Transverse colon (tissue), 4 donors: Measurements from ENCODE around the gene ARL8B. TPM values are rescaled to one million over a fixed set of nuclear protein-coding genes. Genes with fewer than 3 reads are reported as not detected.
"Not testable (repeated sequence)": the region's sequence is repeated elsewhere in the genome, so short reads cannot be mapped to it uniquely, and the experiment has no call there.

Experiments used
- DNase-seq: peaks from one replicate; pipeline ENCODE4 v3.0.0-alpha.2; 2019
- H3K27ac ChIP-seq, 4 donors: fragments of 200-600 bp; sonication (generic); 2 replicates each; pipeline ENCODE4 v1.5.1; 2016 to 2018; ENCODE audit warnings: inconsistent platforms in 4 of 4
- H3K27me3 ChIP-seq: fragments of 200-600 bp; sonication (generic); 2 replicates; pipeline ENCODE4 v1.5.1; 2017; ENCODE audit warnings: inconsistent platforms
- H3K36me3 ChIP-seq, 4 donors: fragments of 200-600 bp; sonication (generic); 2 replicates each; pipeline ENCODE4 v1.5.1; 2017 to 2019; ENCODE audit warnings: inconsistent platforms in 4 of 4
- H3K4me1 ChIP-seq, 4 donors: fragments of 200-600 bp; sonication (generic); 2 replicates each; pipeline ENCODE4 v1.5.1; 2017 to 2020; ENCODE audit warnings: inconsistent platforms in 4 of 4
- H3K4me3 ChIP-seq, 4 donors: fragments of 200-600 bp; sonication (generic); 1 replicate in 1 of 4; 2 replicates in 3 of 4; pipeline versions ENCODE4 v1.5.1 to v1.6.1; 2017 to 2019; ENCODE audit warnings: inconsistent platforms in 4 of 4
- H3K9me3 ChIP-seq, 2 donors: fragments of 200-600 bp; sonication (generic); 2 replicates each; pipeline ENCODE4 v1.5.1; 2017 to 2019; ENCODE audit warnings: inconsistent platforms in 2 of 2
- EP300 ChIP-seq: sonication (generic); formaldehyde crosslinking; IDR thresholded peaks from one replicate; pipeline ENCODE4 v1.6.1; 2017; ENCODE audit warnings: antibody characterized with exemption, low read depth
- POLR2A ChIP-seq: fragments of 450-650 bp; IDR thresholded peaks from one replicate; pipeline ENCODE4 v1.6.1; 2016; ENCODE audit warnings: antibody characterized with exemption, mild to moderate bottlenecking, moderate library complexity
- POLR2AphosphoS5 ChIP-seq, 3 donors: sonication (generic); formaldehyde crosslinking; IDR thresholded peaks; one replicate each; pipeline ENCODE4 v1.6.1; 2016; ENCODE audit warnings: antibody characterized with exemption in 3 of 3
- WGBS, 2 donors: methylation state at CpG; one replicate each; pipeline ENCODE4 v1.1.5; 2018; ENCODE audit warnings: low coverage in 1 of 2; 5-methylcytosine and 5-hydroxymethylcytosine counted together
- in situ Hi-C, 4 donors: fragments of 200-750 bp; cut with MboI; loops; one replicate each; pipeline versions ENCODE4 v1.15.0 to v1.15.1; 2017; ENCODE audit warnings: low sequenced_read_pairs in 3 of 4, low pct_ligation_motif_present in 1 of 4, low pct_unique_long_range_greater_than_20kb in 1 of 4
- intact Hi-C: fragments of 100-400 bp; cut with DNase I; formaldehyde crosslinking; loops from one replicate; pipeline ENCODE4 v1.15.1; 2023; ENCODE audit warnings: low total_unique reads
- total RNA-seq, 4 donors: library from RNA; depleted of rRNA; stranded (reverse); fragments of >200 nt; gene quantifications; one replicate each; pipeline ENCODE4 v1.1.0, GENCODE V29; 2016
- TF ChIP-seq, protein P1 (sequence below), 5 experiments: fragments of 200-600 bp in 3 of 5; fragments of 450-650 bp in 2 of 5; sonication (generic) in 3 of 5; IDR thresholded peaks; 1 replicate in 2 of 5; 2 replicates in 3 of 5; pipeline ENCODE4 v1.5.1; 2016 to 2017; ENCODE audit warnings: antibody characterized with exemption in 5 of 5, inconsistent platforms in 3 of 5, mild to moderate bottlenecking in 2 of 5, moderate library complexity in 1 of 5

ARL8B gene
- total RNA-seq, 4 donors from 2014 or later: 13.1 to 47.2 (median 31.9) TPM

DNA sequence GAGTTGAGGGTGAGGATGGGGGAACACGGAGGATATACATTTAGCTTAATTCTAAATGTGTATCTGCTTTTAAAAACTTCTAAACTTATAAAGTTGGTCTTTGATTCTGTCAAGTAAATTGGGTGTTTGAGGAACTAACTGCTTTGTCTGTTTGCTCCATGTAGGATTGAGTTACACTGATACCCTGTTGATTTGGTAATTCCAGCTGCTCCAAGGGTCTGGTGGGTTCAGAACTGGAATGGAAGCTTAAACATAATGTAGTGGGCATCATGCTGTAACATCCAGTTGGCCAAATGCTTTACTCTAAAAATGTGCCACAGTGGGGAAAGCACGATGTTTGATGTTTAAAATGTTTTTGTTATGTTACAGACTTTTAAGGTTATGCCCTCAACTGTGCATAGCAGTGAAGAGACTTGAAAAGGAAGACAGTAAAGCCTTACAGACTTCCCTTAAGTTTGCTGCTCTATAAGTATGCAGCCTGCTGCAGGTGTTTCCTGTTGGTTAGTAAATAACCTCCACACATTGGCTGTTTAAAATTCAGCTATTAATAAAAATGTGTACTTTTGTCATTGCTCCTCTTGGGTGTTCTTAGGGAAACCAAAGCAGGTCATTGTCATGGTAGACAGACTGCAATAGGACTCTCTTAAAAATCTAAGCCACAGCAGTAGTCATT is 59.5 kb downstream of the ARL8B start:
- 79 to 83% methylated on average over 1 to 2 of the region's 2 CpGs for WGBS, 2 donors
- DNase-seq: no peak
- TF ChIP-seq, protein P1, sequence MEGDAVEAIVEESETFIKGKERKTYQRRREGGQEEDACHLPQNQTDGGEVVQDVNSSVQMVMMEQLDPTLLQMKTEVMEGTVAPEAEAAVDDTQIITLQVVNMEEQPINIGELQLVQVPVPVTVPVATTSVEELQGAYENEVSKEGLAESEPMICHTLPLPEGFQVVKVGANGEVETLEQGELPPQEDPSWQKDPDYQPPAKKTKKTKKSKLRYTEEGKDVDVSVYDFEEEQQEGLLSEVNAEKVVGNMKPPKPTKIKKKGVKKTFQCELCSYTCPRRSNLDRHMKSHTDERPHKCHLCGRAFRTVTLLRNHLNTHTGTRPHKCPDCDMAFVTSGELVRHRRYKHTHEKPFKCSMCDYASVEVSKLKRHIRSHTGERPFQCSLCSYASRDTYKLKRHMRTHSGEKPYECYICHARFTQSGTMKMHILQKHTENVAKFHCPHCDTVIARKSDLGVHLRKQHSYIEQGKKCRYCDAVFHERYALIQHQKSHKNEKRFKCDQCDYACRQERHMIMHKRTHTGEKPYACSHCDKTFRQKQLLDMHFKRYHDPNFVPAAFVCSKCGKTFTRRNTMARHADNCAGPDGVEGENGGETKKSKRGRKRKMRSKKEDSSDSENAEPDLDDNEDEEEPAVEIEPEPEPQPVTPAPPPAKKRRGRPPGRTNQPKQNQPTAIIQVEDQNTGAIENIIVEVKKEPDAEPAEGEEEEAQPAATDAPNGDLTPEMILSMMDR (IDR thresholded peaks at IDR 0.05): no peak
- TF ChIP-seq POLR2A: no peak
- TF ChIP-seq POLR2AphosphoS5 (IDR thresholded peaks at IDR 0.05): no peak
- no peak for TF ChIP-seq EP300
- Histone ChIP-seq H3K27me3 (no peaks in the 10 kb centered on the region), H3K36me3 (peaks cover 0 to 8% (median 2%) of the 10 kb centered on the region in 4 donors), H3K9me3 (no peaks in the 10 kb centered on the region), H3K4me1 (peaks cover 0 to 16% (median 2%) of the 10 kb centered on the region in 4 donors), H3K27ac (peak overlapping the region in 1 of 4 donors; percentile 8), H3K4me3 (no peak overlapping the region)
- in situ Hi-C loops (no loop called here), intact Hi-C loops (no loop called here)

DNA sequence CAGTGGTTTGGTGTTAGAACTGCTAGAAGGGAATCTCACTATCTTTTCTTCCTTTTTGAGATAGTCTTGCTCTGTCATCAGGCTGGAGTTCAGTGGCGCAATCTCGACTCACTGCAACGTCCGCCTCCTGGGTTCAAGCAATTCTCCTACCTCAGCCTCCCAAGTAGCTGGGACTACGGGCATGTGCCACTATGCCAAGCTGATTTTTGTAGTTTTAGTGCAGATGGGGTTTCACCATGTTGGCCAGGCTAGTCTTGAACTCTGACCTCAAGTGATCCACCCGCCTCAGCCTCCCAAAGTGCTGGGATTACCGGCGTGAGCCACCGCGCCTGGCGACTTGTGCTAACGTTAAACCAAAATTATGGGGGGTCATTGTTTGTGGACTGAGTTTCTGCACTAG is 61.6 kb downstream of the ARL8B start:
- in situ Hi-C loops, H3K36me3 ChIP-seq, intact Hi-C loops: not testable (repeated sequence)

DNA sequence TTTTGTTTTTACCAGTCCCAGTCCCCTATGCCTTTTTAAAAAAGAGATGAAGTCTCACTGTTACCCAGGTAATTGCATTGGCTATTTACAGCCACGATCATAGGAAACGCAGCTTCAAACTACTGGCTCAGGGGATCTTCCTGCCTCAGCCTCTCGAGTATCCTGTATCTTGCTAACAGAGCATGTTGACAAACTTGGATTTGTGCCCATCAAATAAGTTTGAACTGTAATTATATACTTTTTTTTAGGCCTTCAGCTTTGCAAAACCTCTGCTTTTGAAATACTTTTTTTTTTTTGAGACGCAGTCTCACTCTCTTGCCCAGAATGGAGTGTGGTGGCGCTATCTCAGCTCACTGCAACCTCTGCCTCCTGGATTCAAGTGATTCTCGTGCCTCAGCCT is 62.4 kb downstream of the ARL8B start:
- Histone ChIP-seq H3K4me3 (no peak overlapping the region), H3K27me3 (no peaks in the 10 kb centered on the region), H3K4me1 (peaks cover 8 to 24% (median 12%) of the 10 kb centered on the region in 4 donors), H3K27ac (no peak overlapping the region), H3K36me3 (peaks cover 0 to 4% (median 0%) of the 10 kb centered on the region in 4 donors), H3K9me3 (no peaks in the 10 kb centered on the region)
- intact Hi-C loops (no loop called here), in situ Hi-C loops (no loop called here)
- 82 to 94% methylated on average over 5 to 6 of the region's 6 CpGs for WGBS, 2 donors
- TF ChIP-seq EP300: no peak
- TF ChIP-seq, protein P1 (IDR thresholded peaks at IDR 0.05): no peak
- no peak for TF ChIP-seq POLR2AphosphoS5 (IDR thresholded peaks at IDR 0.05)
- no peak for TF ChIP-seq POLR2A
- DNase-seq: no peak

More for the DNA sequence above, 61.6 kb downstream of the ARL8B start:
- not testable (repeated sequence) for H3K27me3 ChIP-seq, DNase-seq, H3K4me3 ChIP-seq, H3K9me3 ChIP-seq, H3K27ac ChIP-seq
- peaks cover 3 to 20% (median 5%) of the 10 kb centered on the region in 4 donors for H3K4me1 ChIP-seq
- WGBS, 2 donors: 92 to 100% methylated on average over 5 to 12 of the region's 12 CpGs

DNA sequence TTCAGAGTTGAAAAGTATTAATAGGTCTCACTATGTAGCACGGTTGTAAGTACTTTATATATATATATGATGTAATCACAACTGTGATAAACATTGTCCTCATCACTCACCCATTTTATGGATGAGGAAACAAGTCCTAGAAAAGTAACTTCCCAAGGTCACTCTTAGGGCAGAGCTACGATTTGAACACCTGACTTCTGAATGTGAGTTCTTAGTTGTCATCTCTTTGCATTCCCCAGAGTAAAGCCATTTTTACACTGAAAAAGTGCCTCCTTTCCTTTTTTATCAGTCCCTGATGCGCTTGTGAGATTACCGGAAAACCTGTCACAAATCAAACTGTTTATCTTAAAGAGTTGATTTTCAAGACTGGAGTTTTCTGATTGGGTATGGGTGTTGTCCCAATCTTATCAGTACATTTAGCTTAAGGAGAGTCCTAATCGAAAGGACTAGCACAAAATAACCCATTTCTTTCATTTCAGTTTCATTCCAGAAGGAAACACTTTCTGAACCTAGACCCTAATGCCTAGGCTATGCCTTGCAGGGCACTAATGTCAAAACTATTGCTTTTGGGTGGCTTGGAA is 63.1 kb downstream of the ARL8B start:
- Histone ChIP-seq H3K4me1 (peaks cover 10 to 31% (median 16%) of the 10 kb centered on the region in 4 donors), H3K4me3 (no peak overlapping the region), H3K27ac (peak overlapping the region in 3 of 4 donors; percentile 98 to 100 (median 98)), H3K36me3 (peaks cover 0 to 4% (median 0%) of the 10 kb centered on the region in 4 donors), H3K27me3 (no peaks in the 10 kb centered on the region), H3K9me3 (no peaks in the 10 kb centered on the region)
- in situ Hi-C loops (no loop called here), intact Hi-C loops (loop anchor here (5.0 kb wide), 1 partner anchor 63 kb away; the partner anchor contains the start of gene ARL8B)
- TF ChIP-seq, protein P1 (IDR thresholded peaks at IDR 0.05): no peak
- TF ChIP-seq POLR2AphosphoS5 (IDR thresholded peaks at IDR 0.05) (no peak), EP300 (no peak), POLR2A (no peak)
- no peak for DNase-seq
- WGBS, 2 donors: 69 to 78% methylated on average over 5 of the region's 5 CpGs
